ENCODE measurements around the gene TPH1. TPM values are rescaled to one million over a fixed set of nuclear protein-coding genes. Genes with fewer than 3 reads are reported as not detected.

The TPH1 gene
- total and polyA plus RNA-seq, 9 of the 15 experiments (the other 6 are each of a cell fraction or from before 2014, with no cell fraction given), result 0.04 to 0.29 (median 0.17) TPM

DNA sequence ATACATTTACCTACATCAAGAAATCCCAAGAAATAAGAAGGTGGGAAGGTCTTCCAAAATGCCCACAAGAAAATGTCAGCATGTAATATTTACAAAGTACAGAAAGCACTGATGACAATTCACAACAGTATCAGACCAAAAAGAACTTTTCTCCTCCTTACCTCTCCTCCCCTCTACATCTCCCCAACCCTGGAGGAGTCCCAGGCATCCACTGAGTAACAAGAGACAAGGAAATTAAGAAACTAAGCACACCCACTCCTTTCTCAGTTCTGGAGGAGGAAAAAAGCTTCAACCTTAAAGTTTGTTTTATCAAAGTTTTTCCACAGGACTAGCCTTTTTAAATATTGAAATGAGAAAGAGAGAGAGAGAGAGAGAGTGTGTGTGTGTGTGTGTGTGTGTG lies 31.2 kb downstream of the TPH1 start (continued):
- TF ChIP-seq, protein P1, sequence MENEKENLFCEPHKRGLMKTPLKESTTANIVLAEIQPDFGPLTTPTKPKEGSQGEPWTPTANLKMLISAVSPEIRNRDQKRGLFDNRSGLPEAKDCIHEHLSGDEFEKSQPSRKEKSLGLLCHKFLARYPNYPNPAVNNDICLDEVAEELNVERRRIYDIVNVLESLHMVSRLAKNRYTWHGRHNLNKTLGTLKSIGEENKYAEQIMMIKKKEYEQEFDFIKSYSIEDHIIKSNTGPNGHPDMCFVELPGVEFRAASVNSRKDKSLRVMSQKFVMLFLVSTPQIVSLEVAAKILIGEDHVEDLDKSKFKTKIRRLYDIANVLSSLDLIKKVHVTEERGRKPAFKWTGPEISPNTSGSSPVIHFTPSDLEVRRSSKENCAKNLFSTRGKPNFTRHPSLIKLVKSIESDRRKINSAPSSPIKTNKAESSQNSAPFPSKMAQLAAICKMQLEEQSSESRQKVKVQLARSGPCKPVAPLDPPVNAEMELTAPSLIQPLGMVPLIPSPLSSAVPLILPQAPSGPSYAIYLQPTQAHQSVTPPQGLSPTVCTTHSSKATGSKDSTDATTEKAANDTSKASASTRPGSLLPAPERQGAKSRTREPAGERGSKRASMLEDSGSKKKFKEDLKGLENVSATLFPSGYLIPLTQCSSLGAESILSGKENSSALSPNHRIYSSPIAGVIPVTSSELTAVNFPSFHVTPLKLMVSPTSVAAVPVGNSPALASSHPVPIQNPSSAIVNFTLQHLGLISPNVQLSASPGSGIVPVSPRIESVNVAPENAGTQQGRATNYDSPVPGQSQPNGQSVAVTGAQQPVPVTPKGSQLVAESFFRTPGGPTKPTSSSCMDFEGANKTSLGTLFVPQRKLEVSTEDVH (IDR thresholded peaks at IDR 0.05; ENCODE audit: low read depth, partially characterized antibody), result no peak

- peaks cover 13 to 28% of the 10 kb centered on the region in 2 experiments; a peak in 4 of 5 replicates for H3K4me1 ChIP-seq (replicated peaks in 1 of 2; ENCODE audit: control insufficient read depth in 2 of 2, insufficient read depth in 2 of 2, low read length in 2 of 2)
- 29% methylated on average over 11 of the region's 11 CpGs for WGBS (ENCODE audit: insufficient coverage, low coverage, missing lambda C conversion rate)
- peak overlapping the region; percentile 95 for H2AFZ ChIP-seq (ENCODE audit: low read depth, low read length)
- CTCF ChIA-PET (ENCODE audit: low intra/inter-chr PET ratio), result no interaction called here
- H3K4me3 ChIP-seq, result peak overlapping the region; percentile 63
- no peaks in the 10 kb centered on the region for H3K9me3 ChIP-seq (replicated peaks; ENCODE audit: control insufficient read depth, insufficient read depth, low read depth, low read length)
- no TSS peak for BruUV-seq (replicated peaks)
- no peaks in the 10 kb centered on the region for H3K9me1 ChIP-seq (ENCODE audit: control insufficient read depth, insufficient read depth, low read length)
- intact Hi-C loops (cut with micrococcal nuclease), result loop anchor here (5.0 kb wide), 1 partner anchor 93 kb away; the partner anchor contains the start of gene SAAL1
- ATAC-seq (no peak), FAIRE-seq (no peak), DNase-seq (ENCODE audit: extremely low read depth in 1 of 4, low spot score in 3 of 4) (peak in 1 of 4 experiments; percentile 14)
- H4K20me1 ChIP-seq (replicated peaks; ENCODE audit: control insufficient read depth, insufficient read depth, low read length), result no peaks in the 10 kb centered on the region
- H3K4me2 ChIP-seq (ENCODE audit: insufficient read depth, low read length), result peak overlapping the region; percentile 91
- no peaks in the 10 kb centered on the region for H3K36me3 ChIP-seq (ENCODE audit: control insufficient read depth, insufficient read depth, low read length)
- no peak overlapping the region for H3K27ac ChIP-seq (ENCODE audit: extremely low read depth, low read depth, low read length)
- 0 out of 2 replicates have a peak, but pooled peaks have one; percentile 2 for TF ChIP-seq L3MBTL2 (IDR thresholded peaks at IDR 0.05)
- no peak for TF ChIP-seq TRIM24 (IDR thresholded peaks at IDR 0.05)
- in situ Hi-C loops (cut with MboI), result no loop called here
- POLR2A ChIA-PET, result interaction anchor here (0.6 kb wide), 3 partner anchors 8 to 60 kb away, joined by 3 read pairs; no protein-coding TSS in a partner anchor
- H3K79me2 ChIP-seq (ENCODE audit: control insufficient read depth, insufficient read depth, low read length), result peaks cover 20% of the 10 kb centered on the region; the same call in 2 of the 3 replicates
- H3K9ac ChIP-seq (ENCODE audit: insufficient read depth in 1 of 2, low read depth in 2 of 2, low read length in 2 of 2), result peak overlapping the region; percentile 55 to 90; a peak in 3 of 4 replicates
- H3K27me3 ChIP-seq (ENCODE audit: control insufficient read depth in 2 of 2, insufficient read depth in 2 of 2, low read length in 2 of 2), result peaks cover 0 to 7% of the 10 kb centered on the region in 2 experiments; a peak in 3 of 5 replicates
Observed at GRCh38 chr11:18013790-18014507, 32.1 kb downstream of the TPH1 start.
